H4 (cell line): Measurements from ENCODE around the gene PDE10A. TPM values are rescaled to one million over a fixed set of nuclear protein-coding genes. Genes with fewer than 3 reads are reported as not detected.

Source experiments
- DNase-seq: peaks from one replicate; pipeline ENCODE4 v3.0.0-alpha.2; 2015; ENCODE audit warnings: low spot score
- total RNA-seq: library from RNA; depleted of rRNA; stranded (reverse); fragments of >200 nt; shearing (Covaris generic); gene quantifications from 2 replicates; pipeline ENCODE4 v1.2.3, GENCODE V29; 2014; rRNA removed

PDE10A gene
- total RNA-seq, result 2.1 and 3.1 TPM in 2 replicates

DNA sequence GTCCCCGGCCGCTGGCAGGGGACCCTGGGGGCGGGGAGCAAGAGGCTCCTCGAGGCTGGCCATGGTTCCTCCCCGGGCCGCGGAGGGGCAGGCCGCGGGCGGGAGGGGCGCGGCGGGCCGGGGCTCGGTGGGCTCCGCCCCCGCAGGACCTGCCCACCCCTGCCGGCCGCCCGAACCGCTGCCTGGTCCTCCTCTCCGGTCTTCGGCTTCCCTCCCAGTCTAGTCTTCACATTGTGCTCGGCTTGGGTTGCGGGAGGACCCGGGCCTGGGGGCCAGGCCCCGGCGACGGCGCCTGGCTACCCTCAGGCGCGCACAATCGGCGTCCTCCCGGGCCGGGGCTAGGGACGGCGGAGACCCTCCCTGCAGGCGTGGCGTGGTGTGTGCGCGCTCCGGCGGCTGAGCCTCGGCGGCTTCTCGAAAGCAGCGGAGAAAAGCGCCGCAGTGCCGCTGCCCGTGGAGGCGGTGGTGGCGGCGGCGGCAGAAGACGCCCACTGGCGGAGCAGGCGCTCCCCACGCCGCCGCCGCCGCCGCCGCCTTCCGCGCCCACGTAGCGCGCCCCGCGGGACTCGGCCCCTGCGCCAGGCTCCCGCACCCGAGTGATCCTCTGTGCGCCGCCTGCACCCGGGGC lies at the start of gene PDE10A:
PDE10A (minus strand) TSS at position 493 of the 628 bp plus-strand sequence; CDS start at position 63, 430 bp downstream.
- peak; percentile 12 for DNase-seq

DNA sequence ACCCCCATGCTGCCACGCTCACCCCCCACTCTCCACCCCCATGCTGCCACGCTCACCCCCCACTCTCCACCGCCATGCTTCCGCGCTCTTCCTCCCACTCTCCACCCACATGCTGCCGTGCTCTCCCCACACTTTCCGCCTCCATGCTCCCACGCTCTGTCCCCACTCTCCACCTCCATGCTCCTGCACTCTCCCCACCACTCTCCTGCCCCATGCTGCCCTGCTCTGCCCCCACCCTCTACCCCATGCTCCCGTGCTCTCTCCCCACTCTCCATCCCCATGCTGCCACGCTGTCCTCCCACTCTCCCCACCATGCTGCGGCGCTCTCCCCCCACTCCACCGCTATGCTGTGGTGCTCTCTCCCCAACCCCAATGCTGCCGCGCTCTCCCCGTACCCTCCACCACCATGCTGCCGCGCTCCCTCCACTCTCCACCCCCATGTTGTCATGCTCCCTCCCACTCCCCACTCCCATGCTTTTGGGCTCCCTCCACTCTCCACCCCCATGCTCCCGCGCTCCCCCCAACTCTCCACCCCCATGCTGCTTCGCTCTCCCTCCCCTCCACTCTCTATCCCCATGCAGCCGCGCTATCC lies 46.0 kb upstream of the PDE10A start:
- no peak for DNase-seq

- no peak for DNase-seq
These were observed 44.2 kb upstream of the PDE10A start for GRCh38 chr6:165707067-165707853.

DNA sequence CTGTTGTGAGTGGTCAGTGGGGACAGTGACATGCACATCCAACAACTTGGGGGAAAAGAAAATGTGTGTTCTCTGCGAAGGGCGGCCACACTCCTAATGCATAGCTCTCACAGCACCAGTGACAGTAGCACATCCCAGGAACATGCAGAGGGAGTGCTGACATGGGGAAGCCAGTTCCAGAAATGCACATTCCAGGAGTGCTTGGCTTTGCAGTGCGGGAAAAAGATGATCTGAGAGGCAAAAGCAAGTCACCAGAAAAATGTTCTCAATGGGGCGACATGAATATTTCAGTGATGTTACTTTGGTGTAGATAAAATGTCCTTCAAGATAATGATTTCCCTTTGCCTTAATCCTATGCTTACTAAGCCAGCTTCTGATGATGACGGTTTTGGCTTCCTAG lies 42.9 kb upstream of the PDE10A start:
- no peak for DNase-seq

DNA sequence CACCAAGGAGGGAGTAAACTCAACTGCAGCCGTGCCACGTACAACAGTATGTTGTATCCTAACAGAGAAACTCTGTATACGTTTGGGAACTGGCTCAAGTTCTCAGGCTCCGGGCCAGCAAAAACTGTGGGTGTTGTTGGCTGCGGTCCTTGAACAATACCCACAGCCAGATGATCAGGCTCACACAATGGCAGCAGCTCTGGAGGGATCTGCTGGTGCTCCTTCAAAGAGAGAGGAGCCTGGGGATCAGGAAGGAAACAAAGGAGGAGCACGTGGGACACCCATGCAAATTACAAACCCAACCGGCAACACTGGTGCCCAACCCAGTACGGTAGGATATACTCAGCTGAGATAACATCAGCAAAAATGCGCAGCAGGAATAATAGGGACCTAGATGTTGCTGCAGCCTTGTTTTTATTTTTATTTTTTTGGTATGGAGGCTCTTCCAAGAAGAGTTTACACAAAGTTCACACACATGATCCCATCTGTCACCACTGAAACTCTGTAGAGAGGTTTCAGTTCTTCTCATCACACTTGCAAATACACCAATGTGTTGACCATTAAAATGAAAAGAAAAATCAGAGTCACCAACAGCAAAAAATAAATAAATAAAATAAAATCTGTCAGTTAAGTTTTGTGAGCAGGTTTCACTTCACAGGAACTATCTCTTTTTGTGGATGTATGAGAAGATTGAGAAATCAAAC lies 41.2 kb upstream of the PDE10A start:
- no peak for DNase-seq

GRCh38 chr6:165702669-165703068 lies 39.6 kb upstream of the PDE10A start:
- no peak for DNase-seq

DNA sequence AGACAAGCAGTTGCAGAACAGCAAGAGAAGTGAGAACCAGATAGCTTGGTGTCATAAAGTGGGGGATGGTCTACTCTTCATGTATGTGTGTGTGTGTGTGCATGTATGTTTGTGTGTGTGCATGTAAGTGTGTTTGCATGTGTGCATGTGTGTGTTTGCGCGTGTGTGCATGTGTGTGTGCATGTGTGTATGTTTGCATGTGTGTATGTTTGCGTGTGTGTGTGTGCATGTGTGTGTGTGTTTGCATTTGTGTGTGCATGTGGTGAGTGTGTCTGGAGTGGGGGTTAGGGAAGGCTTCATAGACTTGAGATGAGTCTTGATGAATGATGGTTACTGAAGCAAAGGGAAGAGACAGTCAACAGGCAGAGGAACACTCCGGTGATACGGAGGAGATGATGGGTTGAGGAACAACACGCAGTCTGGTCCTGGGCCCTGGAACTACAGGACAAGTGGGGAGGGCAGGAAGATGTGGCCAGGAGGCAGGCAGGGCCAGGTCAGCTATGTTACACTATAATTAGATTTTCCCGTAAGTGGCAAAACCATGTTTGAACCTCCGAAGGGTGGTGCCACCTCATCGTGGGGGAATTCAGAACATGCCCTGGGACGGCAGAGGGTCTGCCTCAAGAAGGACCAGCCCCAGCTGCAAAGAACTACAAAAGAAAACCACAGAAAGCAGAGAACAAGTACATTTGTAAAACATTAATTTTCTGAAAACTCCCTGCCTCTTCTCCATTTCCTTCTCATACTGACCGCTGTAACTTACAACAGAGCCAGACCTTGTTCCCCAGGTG lies 38.7 kb upstream of the PDE10A start:
- DNase-seq, result no peak

GRCh38 chr6:165701005-165701404 lies 38.0 kb upstream of the PDE10A start:
- no peak for DNase-seq

DNA sequence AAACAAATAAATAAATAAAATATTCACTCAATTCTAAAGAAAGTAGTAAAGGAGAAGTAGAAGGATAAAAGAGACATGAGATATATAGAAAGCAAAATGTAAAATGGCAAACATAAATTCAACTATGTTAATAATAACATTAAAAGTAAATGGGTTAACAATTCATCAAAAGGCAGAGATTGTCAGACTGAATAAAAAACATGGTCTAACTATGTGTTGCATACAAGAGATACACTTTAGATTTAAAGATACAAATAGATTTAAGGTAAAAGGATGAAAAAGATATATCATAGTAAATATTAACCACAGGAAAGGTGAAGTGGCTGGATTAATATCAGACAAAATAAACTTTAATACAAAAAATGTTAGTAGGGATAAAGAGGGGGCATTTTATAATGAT lies 35.8 kb upstream of the PDE10A start:
- no peak for DNase-seq

DNA sequence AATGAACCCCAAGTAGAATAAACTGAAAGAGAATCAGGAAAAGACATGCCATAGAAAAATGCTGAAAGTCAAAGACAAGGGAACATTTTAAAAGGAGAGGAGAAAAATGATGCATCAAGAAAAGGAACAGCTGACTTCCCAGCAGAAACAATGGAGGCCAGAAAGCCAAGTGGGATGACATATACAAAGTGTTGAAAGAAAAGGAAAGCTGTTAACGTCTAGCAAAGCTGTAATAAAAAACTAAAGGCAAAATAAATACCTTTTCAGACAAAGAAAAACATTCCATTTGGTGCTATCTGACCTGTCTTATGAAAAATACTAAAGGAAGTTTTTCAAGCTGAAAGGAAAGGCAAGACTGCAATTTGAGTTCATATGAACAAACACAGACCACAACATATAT lies 34.1 kb upstream of the PDE10A start:
- DNase-seq, result no peak

GRCh38 chr6:165695722-165696515 lies 32.9 kb upstream of the PDE10A start:
- DNase-seq, result no peak

- DNase-seq, result no peak
These were observed 31.3 kb upstream of the PDE10A start for GRCh38 chr6:165694296-165694695.

GRCh38 chr6:165692106-165692653 lies 29.1 kb upstream of the PDE10A start:
- no peak for DNase-seq

DNA sequence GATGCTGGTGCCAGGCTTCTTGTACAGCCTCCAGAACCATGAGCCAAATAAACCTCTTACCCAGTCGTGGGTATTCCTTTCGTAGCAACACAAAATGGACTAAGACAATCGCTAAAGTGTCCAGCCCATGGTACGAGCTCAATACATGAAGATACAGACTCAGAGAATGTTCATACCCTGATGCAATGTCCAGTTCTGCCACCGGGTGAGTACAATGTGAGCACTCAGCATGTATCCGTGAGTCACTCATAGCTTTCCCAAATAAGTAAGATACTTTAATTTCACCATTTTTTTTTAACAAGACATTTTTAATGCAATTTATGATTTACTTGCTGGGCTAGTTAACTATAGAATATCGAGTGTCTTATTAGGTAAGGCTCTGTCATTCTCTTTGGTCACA lies 26.7 kb upstream of the PDE10A start:
- DNase-seq, result no peak

DNA sequence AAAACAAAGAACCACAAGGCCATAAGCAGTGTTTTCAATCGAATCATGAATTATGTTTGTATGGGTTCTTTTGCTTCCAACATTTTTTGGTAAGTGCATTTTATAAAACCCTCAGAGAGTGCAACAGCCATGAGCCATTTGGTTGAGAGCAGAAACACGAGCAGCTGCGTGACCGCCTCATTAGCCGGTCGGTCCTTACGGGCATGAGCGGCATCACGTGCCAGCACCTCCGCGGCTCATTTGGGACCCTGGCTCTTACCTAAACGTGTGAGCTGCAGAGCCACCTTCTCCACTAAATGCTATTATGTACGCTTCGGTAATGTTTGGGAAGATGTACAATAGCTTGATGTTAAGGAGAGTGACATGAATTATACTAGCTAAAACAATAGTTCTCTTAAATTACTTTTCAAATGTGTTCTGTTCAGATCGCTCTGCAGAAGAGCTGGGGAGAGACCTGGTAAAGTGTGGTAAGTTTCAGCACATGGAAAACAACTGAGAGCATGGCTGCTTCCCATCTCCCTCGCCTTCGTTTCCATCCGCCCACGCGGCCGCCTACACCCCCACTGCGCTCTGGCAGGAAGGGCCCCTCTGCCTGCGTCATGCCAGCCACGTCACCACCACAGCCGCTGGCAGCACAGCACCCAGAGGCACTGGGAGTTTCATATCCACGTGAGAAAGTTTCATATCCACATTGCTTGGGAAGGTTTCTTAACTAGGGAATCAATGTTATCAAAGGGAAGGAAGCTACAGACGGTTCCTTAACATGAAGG lies 23.7 kb upstream of the PDE10A start:
- no peak for DNase-seq

- no peak for DNase-seq
These were observed 22.3 kb upstream of the PDE10A start for GRCh38 chr6:165685302-165685701.

GRCh38 chr6:165684333-165684732 lies 21.3 kb upstream of the PDE10A start:
- no peak for DNase-seq

DNA sequence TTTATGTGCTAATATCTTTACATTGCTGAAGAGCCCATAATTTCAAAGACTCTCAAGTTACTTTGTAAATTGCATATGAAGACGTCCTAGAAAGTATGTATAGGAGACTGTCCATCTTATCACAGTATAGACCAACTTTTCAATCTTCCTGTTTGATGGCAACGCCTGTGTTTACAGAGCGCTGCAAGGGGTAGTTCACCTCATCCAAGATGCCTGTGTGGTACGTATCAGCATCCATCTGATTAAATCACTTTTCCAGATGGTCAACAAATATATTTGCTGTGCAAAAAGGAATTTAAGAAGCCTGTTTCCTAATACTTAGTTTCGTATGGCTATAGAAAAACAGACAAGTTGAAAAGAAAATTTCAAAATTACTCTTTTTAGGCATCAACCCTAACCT lies 17.9 kb upstream of the PDE10A start:
- DNase-seq, result no peak

- no peak for DNase-seq
These were observed 16.3 kb upstream of the PDE10A start for GRCh38 chr6:165679326-165679725.

DNA sequence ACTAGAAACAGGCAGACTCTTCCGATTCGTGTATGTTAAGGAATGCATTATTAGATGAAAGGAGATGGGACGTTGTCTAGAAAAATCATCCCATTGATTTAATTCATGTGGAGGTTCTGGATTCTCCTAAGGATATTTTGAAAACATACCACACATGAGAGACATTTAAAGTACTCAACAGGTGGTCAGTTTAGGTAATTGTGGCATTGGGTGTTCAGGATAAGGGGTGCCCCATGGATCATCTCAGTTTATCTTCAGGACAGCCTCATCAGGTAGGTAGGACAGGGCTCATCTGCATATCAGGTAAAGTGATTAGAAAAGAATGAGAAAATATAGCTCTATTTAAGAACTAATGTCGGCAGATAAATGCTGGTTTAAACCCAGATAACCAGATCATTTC lies 15.9 kb upstream of the PDE10A start:
- DNase-seq, result no peak
